Measurements from ENCODE around the gene TCP11X1.
"Not testable (repeated sequence)": the region's sequence is repeated elsewhere in the genome, so short reads cannot be mapped to it uniquely, and the experiment has no call there.

TCP11X1 gene

DNA sequence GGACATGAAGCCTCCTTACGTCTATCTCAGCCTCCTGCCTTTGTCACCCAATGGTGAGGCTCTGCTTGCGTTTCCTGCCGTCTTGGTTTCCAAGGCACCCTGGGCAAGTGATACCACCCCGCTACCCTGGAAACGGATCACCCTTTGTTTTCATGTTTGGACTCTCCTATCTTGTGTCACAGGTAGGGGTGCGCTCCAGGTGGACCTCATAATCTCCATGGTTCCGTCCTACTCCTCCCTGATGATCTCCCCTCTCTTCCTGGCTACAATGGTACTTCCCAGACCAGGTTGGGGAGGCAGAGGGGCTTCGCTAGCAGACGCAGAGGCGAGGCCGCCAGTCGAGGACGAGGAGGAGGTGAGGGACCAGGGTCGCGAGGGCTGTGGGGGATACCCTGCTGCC is at the start of gene TCP11X1:
Gene TCP11X1, plus strand, starts transcription at position 316 of the 400 bp plus-strand sequence.
- not testable (repeated sequence) for DNase-seq

DNA sequence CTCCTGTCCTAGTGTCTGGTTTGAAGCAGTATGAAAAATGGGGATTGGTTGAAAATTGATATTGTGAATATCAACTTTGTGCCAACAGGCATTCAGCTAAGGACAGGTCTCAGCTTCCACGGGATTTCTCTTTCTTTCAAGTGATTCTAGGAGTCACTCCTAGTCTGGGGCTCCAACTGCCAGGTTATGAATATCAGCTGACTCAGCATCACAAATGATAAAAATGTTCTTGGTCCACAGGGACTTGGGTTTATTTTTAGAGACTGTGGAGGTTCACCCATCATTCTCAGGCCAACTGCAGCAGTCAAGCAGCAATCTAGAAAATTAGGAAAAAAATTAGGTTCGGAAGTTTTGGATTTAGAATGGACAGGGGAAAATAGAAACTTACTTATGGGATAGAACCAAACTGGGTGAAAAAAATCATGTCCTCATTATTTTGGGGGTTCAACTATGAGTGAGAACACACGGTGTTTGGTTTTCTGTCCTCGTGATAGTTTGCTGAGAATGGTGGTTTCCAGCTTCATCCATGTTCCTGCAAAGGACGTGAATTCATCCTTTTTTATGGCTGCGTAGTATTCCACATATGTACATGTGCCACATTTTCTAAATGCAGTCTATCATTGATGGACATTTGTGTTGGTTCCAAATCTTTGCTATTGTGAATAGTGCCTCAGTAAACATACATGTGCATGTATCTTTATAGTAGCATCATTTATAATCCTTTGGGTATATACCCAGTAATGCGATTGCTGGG is 29.0 kb upstream of the TCP11X1 start:
- DNase-seq: no peak

DNA sequence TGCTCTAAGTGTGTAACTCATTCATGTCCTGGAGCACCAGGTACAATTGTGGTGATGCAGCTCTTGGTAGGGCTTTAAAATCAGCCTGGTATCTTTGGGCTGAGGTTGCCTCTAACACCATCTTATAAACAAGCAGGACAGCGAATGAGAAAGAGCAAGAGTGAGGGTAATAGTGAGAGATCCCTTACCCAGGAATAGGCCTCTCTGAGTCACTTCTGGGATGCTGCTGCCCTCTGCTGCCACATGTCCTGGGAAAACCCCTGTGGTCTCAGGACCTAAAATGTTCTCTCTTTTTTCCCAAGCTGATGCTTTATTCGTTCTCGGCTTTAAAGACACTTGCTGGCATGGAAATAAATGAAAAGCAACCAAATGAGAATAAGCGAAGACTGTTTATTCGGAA is 7.2 kb upstream of the TCP11X1 start:
- not testable (repeated sequence) for DNase-seq

DNA sequence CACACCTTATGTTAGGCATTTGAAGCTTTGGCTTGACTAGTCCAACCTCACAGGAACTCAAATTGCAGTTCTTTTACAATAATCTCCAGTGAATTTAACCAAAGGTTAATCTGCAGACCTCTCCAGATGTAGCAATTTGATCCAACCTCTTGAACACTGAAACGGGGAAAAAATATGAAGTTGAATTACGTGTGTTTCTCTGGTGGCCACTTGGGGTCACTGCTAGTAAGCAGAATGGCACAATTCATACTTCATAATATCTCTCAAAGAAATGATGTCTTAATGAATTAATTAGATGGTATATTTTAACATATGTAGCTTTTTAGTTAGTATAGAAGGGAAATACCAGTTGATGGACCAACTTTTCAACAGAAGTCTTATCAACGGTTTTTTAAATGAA is 1.4 kb downstream of the TCP11X1 start:
- not testable (repeated sequence) for DNase-seq

DNA sequence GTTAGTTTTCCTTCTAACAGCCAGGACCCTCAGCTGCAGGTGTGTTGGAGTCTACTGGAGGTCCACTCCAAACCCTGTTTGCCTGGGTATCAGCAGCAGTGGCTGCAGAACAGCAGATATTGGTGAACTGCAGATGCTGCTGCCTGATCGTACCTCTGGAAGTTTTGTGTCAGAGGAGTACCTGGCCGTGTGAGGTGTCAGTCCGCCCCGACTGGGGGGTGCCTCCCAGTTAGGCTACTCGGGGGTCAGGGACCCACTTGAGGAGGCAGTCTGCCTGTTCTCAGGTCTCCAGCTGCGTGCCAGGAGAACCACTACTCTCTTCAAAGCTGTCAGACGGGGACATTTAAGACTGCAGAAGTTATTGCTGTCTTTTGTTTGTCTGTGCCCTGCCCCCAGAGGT is 20.6 kb downstream of the TCP11X1 start:
- DNase-seq: not testable (repeated sequence)

DNA sequence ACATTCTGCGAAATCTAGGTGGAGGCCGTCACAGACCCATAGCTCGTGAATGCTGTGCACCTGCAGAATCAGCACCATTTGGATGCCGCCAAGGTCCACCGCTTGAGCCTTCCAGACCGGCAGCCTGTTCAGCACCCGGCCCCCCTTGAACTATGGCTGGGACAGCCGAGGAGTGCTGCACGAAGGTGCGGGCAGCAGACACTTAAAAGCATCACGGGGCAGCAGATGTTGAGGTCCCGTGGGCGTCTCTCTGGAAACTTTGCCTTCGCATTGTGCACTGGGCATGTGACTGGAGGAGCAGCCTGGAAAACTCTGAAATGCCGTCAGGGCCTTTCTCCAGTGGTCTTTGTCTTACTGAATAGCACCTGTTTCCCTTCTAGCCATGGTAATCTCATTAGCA is 25.2 kb downstream of the TCP11X1 start:
- DNase-seq: not testable (repeated sequence)

DNA sequence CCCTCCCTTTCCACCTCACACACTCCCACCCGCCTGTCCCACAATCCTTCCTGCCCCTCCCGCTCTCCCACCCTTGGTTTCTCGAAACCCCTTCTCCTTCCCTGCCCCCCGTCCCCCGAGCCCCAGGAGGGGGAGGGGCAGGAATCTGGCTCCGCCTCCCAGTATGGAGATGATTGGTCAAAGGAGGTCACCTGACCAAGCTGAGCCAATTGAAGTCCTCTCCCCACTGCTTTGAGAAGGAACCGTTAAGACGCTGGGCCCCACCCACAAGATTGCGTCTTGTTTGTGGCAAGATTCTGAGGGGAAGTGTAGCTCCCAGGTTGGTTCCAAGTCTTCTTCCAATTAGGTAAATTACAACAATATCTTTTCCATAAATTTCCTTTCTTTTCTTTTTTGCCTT is 31.8 kb downstream of the TCP11X1 start, which contains the start of gene NXF2:
Gene NXF2, plus strand, starts transcription at position 275 of the 400 bp plus-strand sequence. CDS start 59,912 bp downstream, outside the sequence.
- DNase-seq: not testable (repeated sequence)

DNA sequence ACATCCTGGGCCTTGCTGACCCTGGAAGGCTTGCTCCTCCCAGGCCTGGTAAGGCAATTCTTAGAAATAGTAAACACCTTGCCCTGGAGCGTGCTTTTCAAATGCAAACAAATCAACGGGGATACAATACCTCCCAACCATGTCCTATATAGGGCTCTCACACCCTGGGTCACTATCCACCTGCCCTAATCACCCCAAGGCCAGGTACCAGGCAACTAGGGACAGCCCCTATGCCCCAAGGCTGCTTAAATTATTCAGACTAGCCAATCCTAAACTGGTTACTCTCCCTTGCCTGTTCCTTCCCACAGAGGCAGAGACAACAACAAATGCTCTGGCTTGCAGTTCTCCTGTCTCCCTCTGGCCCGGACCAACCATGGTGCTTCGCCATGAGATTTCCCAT is 57.1 kb downstream of the TCP11X1 start:
- DNase-seq: not testable (repeated sequence)
